GM23248 (cell line): Measurements from ENCODE around the gene MACF1. TPM values are rescaled to one million over a fixed set of nuclear protein-coding genes. Genes with fewer than 3 reads are reported as not detected.
A peak's percentile ranks its signal among the peaks of the same experiment; 100 is the strongest.

Source experiments
- DNase-seq: peaks from one replicate; pipeline ENCODE4 v3.0.0-alpha.2; 2015
- H2AFZ ChIP-seq: fragments of 200-600 bp; sonication (generic); 2 replicates; pipeline ENCODE4 v1.6.1; 2016; ENCODE audit warnings: antibody characterized with exemption
- H3F3A ChIP-seq: fragments of 200-600 bp; sonication (generic); 2 replicates; pipeline ENCODE4 v1.6.1; 2016; ENCODE audit warnings: mild to moderate bottlenecking, antibody characterized with exemption, mixed run types; ENCODE audit not compliant: insufficient read depth
- H3K27ac ChIP-seq: fragments of 200-600 bp; sonication (generic); 2 replicates; pipeline ENCODE4 v1.5.1; 2016; ENCODE audit warnings: mild to moderate bottlenecking
- H3K27me3 ChIP-seq: fragments of 200-600 bp; sonication (generic); replicated peaks from 2 replicates; pipeline ENCODE4 v1.6.1; 2016; ENCODE audit warnings: mild to moderate bottlenecking; ENCODE audit not compliant: insufficient read depth
- H3K36me3 ChIP-seq: fragments of 200-600 bp; sonication (generic); 2 replicates; pipeline ENCODE4 v1.6.1; 2016; ENCODE audit warnings: low read depth, mild to moderate bottlenecking
- H3K4me1 ChIP-seq: fragments of 200-600 bp; sonication (generic); 2 replicates; pipeline ENCODE4 v1.6.1; 2016; ENCODE audit warnings: mild to moderate bottlenecking; ENCODE audit not compliant: insufficient read depth
- H3K4me2 ChIP-seq: fragments of 200-600 bp; sonication (generic); one replicate; pipeline ENCODE4 v1.6.1; 2016; ENCODE audit warnings: mild to moderate bottlenecking; ENCODE audit not compliant: unreplicated experiment
- H3K4me3 ChIP-seq: fragments of 200-600 bp; sonication (generic); 2 replicates; pipeline ENCODE4 v1.5.1; 2016; ENCODE audit warnings: mild to moderate bottlenecking
- H3K79me2 ChIP-seq: fragments of 200-600 bp; sonication (generic); 2 replicates; pipeline ENCODE4 v1.6.1; 2016; ENCODE audit warnings: mild to moderate bottlenecking; ENCODE audit not compliant: insufficient read depth
- H3K9ac ChIP-seq: fragments of 200-600 bp; sonication (generic); 2 replicates; pipeline ENCODE4 v1.6.1; 2016; ENCODE audit warnings: mild to moderate bottlenecking
- H3K9me2 ChIP-seq: fragments of 200-600 bp; sonication (generic); 2 replicates; pipeline ENCODE4 v1.6.1; 2016; ENCODE audit warnings: mixed run types, mild to moderate bottlenecking, moderate library complexity; ENCODE audit not compliant: insufficient read depth
- H3K9me3 ChIP-seq: fragments of 200-600 bp; sonication (generic); one replicate; pipeline ENCODE4 v1.6.1; 2017; ENCODE audit warnings: low read depth
- H4K20me1 ChIP-seq: fragments of 200-600 bp; sonication (generic); 2 replicates; pipeline ENCODE4 v1.6.0; 2016; ENCODE audit not compliant: insufficient read depth
- EZH2 ChIP-seq: fragments of 200-600 bp; sonication (generic); IDR thresholded peaks from 2 replicates; pipeline ENCODE4 v1.6.1; 2018; ENCODE audit warnings: antibody characterized with exemption, mild to moderate bottlenecking; ENCODE audit not compliant: insufficient read depth, poor library complexity, severe bottlenecking
- EZH2phosphoT487 ChIP-seq: fragments of 200-600 bp; sonication (generic); IDR thresholded peaks from 2 replicates; pipeline ENCODE4 v1.6.1; 2018; ENCODE audit warnings: antibody characterized with exemption, moderate library complexity, mild to moderate bottlenecking, low read depth; ENCODE audit not compliant: insufficient read depth
- WGBS, 2 experiments: methylation state at CpG; one replicate each; pipeline ENCODE4 v1.1.6; 2015 to 2017; ENCODE audit warnings: low lambda C conversion rate in 2 of 2, low coverage in 1 of 2; ENCODE audit errors: missing lambda C conversion rate in 2 of 2; 5-methylcytosine and 5-hydroxymethylcytosine counted together
- in situ Hi-C: fragments of 300-500 bp; cut with MboI; formaldehyde crosslinking; loops from 2 replicates; pipeline ENCODE4 v1.15.0; 2020
- polyA plus RNA-seq: library from polyadenylated mRNA; unstranded; fragments of >200 nt; fragmentation: Nextera tagmentation; extraction: Ambion mirVana; gene quantifications from 2 replicates; pipeline ENCODE4 v1.2.1, GENCODE V29; 2016
- total RNA-seq: library from RNA; depleted of rRNA; stranded (reverse); fragments of >200 nt; shearing (Covaris generic); gene quantifications from 2 replicates; pipeline ENCODE4 v1.2.3, GENCODE V29; 2014

The MACF1 gene
- total and polyA plus RNA-seq, 2 experiments from 2014 or later = 55.1 to 177 TPM

DNA sequence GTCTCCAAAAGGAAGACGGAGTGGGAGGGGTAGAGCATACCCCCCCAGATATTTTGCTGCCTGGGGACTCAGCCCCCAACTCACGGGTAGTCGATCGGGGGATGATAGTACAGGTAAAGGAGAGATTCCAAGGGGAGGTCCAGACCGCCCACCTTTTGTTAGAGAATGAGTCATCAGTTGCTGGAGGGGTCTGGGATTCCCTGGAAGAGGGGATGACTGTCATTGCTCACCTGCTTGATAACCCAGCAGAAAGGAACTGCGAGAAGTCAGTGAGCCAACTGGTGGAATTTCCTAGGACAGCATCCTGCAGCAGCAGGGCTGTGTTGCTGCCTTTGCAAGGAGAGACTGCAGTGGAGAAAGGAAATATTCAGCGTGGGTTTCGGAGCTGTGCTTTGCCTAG lies 64.4 kb downstream of the MACF1 start:
- no peaks in the 10 kb centered on the region for H3K9me3 ChIP-seq
- in situ Hi-C loops = loop anchor here (10.0 kb wide), 1 partner anchor 164 kb away; no protein-coding TSS in a partner anchor
- H3F3A ChIP-seq = peaks cover 20% of the 10 kb centered on the region
- H3K27ac ChIP-seq = peak overlapping the region; percentile 81
- WGBS, 2 experiments = 27% methylated on average over 8 of the region's 8 CpGs
- peak overlapping the region; percentile 91 for H2AFZ ChIP-seq
- peaks cover 83% of the 10 kb centered on the region for H3K79me2 ChIP-seq
- H3K9ac ChIP-seq = peak overlapping the region; percentile 83
- H3K4me2 ChIP-seq = peak overlapping the region; percentile 98
- TF ChIP-seq EZH2 = no peak
- TF ChIP-seq EZH2phosphoT487 = no peak
- no peaks in the 10 kb centered on the region; the same call in 1 of the 2 replicates for H3K36me3 ChIP-seq
- H3K4me3 ChIP-seq = peak overlapping the region; percentile 73
- no peaks in the 10 kb centered on the region for H3K27me3 ChIP-seq
- DNase-seq = peak; percentile 44
- H3K9me2 ChIP-seq = no peaks in the 10 kb centered on the region
- peaks cover 22% of the 10 kb centered on the region for H3K4me1 ChIP-seq
- no peaks in the 10 kb centered on the region for H4K20me1 ChIP-seq

DNA sequence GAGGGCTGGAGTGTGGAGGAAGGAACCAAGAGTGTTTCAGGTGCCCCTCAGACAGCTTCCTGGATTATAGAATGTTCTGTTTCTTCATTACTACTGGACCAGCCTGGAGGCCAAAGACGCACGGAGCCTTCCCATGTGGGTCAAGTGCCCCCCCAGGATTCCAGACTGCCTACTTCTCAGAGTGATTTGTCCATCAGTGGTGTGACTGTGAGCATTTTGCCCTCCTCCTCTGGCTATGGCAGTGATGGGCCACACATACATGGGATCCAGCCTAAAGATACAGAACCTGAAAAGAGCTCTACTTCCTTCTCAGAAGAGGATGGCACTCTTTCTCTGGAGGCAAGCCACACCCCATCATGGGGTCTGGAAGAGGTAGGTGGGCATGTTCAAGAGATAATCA lies 64.9 kb downstream of the MACF1 start:
- Histone ChIP-seq H3K9me3 (no peaks in the 10 kb centered on the region), H3K4me1 (peaks cover 22% of the 10 kb centered on the region), H3K27ac (peak overlapping the region; percentile 81), H3K4me3 (peak overlapping the region; percentile 73), H3F3A (peaks cover 20% of the 10 kb centered on the region), H3K9ac (peak overlapping the region; percentile 39; the same call in 1 of the 2 replicates), H3K79me2 (peaks cover 81% of the 10 kb centered on the region), H3K4me2 (peak overlapping the region; percentile 33), H3K36me3 (no peaks in the 10 kb centered on the region; the same call in 1 of the 2 replicates), H3K27me3 (no peaks in the 10 kb centered on the region), H4K20me1 (no peaks in the 10 kb centered on the region), H2AFZ (no peak overlapping the region), H3K9me2 (no peaks in the 10 kb centered on the region)
- in situ Hi-C loops = loop anchor here (10.0 kb wide), 1 partner anchor 165 kb away; no protein-coding TSS in a partner anchor
- TF ChIP-seq EZH2 (no peak), EZH2phosphoT487 (no peak)
- DNase-seq = no peak
- WGBS, 2 experiments = 61 to 69% methylated on average over 2 of the region's 2 CpGs

- H3K9me2 ChIP-seq = no peaks in the 10 kb centered on the region
- H2AFZ ChIP-seq = no peak overlapping the region
- peaks cover 22% of the 10 kb centered on the region for H3K4me1 ChIP-seq
- peak overlapping the region; percentile 33 for H3K4me2 ChIP-seq
- H3K36me3 ChIP-seq = no peaks in the 10 kb centered on the region; the same call in 1 of the 2 replicates
- DNase-seq = peak; percentile 57
- peaks cover 84% of the 10 kb centered on the region for H3K79me2 ChIP-seq
- H3K27me3 ChIP-seq = no peaks in the 10 kb centered on the region
- peak overlapping the region; percentile 43 for H3K4me3 ChIP-seq
- in situ Hi-C loops = loop anchor here (10.0 kb wide), 1 partner anchor 165 kb away; no protein-coding TSS in a partner anchor
- TF ChIP-seq EZH2 (no peak), EZH2phosphoT487 (no peak)
- 73 to 76% methylated on average over 4 of the region's 4 CpGs for WGBS, 2 experiments
- H3K27ac ChIP-seq = peak overlapping the region; percentile 81
- H3F3A ChIP-seq = peaks cover 20% of the 10 kb centered on the region
- peak overlapping the region; percentile 39; the same call in 1 of the 2 replicates for H3K9ac ChIP-seq
- no peaks in the 10 kb centered on the region for H3K9me3 ChIP-seq
- H4K20me1 ChIP-seq = no peaks in the 10 kb centered on the region
Measured at GRCh38 chr1:39269791-39270342, 65.4 kb downstream of the MACF1 start.

DNA sequence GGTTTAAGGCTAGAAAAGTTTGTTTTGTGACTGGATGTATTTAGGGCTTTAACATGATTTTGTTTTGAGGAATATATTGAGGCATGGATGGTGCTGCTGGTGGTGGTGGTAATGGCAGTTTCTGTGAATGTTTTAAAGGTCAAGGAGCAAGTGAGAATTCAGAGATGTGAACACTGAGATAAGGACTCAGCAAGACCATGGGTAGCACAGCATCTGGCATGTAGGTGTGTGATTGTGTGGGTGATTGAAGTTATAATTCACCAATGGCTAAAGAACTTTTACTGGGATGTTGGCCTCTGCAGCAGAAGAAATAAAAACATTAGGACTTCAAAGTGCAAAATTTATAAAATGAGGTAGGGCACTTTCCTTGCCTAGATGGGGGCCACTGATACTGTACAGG lies 65.9 kb downstream of the MACF1 start:
- Histone ChIP-seq H4K20me1 (no peaks in the 10 kb centered on the region), H3K4me3 (peak overlapping the region; percentile 43), H3K4me1 (peaks cover 22% of the 10 kb centered on the region), H3K27ac (peak overlapping the region; percentile 81; the same call in 1 of the 2 replicates), H3K27me3 (no peaks in the 10 kb centered on the region), H3F3A (peaks cover 20% of the 10 kb centered on the region), H3K36me3 (no peaks in the 10 kb centered on the region; the same call in 1 of the 2 replicates), H3K9me3 (no peaks in the 10 kb centered on the region), H3K9me2 (no peaks in the 10 kb centered on the region), H2AFZ (no peak overlapping the region), H3K9ac (peak overlapping the region; percentile 39; the same call in 1 of the 2 replicates), H3K4me2 (peak overlapping the region; percentile 33), H3K79me2 (peaks cover 84% of the 10 kb centered on the region)
- DNase-seq = no peak
- TF ChIP-seq EZH2phosphoT487 (no peak), EZH2 (no peak)
- in situ Hi-C loops = no loop called here
